Bronchial epithelial cell (primary cell): ENCODE measurements around the gene NEK1. TPM values are rescaled to one million over a fixed set of nuclear protein-coding genes. Genes with fewer than 3 reads are reported as not detected.

Source experiments
- DNase-seq: peaks from one replicate; pipeline ENCODE4 v3.0.0-alpha.2; 2010; ENCODE audit warnings: low read depth
- FAIRE-seq: peaks from 2 replicates; lab custom pipeline; 2011; peaks lifted over from hg19 to GRCh38; lab: Jason Lieb, UNC
- H3K27me3 ChIP-seq: 2 replicates; pipeline ENCODE4 v1.5.1; 2011; ENCODE audit warnings: low read length; ENCODE audit not compliant: control insufficient read depth, insufficient read depth
- H3K36me3 ChIP-seq: 2 replicates; pipeline ENCODE4 v1.5.1; 2011; ENCODE audit warnings: low read length; ENCODE audit not compliant: control insufficient read depth, insufficient read depth
- H3K4me3 ChIP-seq: 2 replicates; pipeline ENCODE4 v1.5.1; 2011; ENCODE audit warnings: mild to moderate bottlenecking, low read depth, low read length, control low read depth
- CTCF ChIP-seq: IDR thresholded peaks from 2 replicates; pipeline ENCODE4 v1.5.1; 2011; ENCODE audit warnings: mild to moderate bottlenecking, moderate library complexity, low read length, control low read depth, inconsistent platforms; ENCODE audit not compliant: insufficient read depth, severe bottlenecking
- total RNA-seq: library from RNA; depleted of rRNA; stranded (reverse); fragments of >200 nt; gene quantifications from 2 replicates; pipeline ENCODE4 v1.2.1, GENCODE V29; 2014

Gene NEK1
- total RNA-seq, 1 donor from 2014 or later = 6.1 TPM

- no peaks in the 10 kb centered on the region for H3K27me3 ChIP-seq
- no peak overlapping the region for H3K4me3 ChIP-seq
- DNase-seq = no peak
- no peaks in the 10 kb centered on the region for H3K36me3 ChIP-seq
- FAIRE-seq = no peak
- no peak for TF ChIP-seq CTCF
These were observed 6.6 kb upstream of the NEK1 start for GRCh38 chr4:169618986-169619385.

GRCh38 chr4:169618286-169618685 is 5.9 kb upstream of the NEK1 start:
- Histone ChIP-seq H3K4me3 (no peak overlapping the region), H3K27me3 (no peaks in the 10 kb centered on the region), H3K36me3 (no peaks in the 10 kb centered on the region)
- DNase-seq (peak; percentile 22), FAIRE-seq (no peak)
- no peak for TF ChIP-seq CTCF

GRCh38 chr4:169617306-169617705 is 4.9 kb upstream of the NEK1 start:
- Histone ChIP-seq H3K36me3 (no peaks in the 10 kb centered on the region), H3K27me3 (no peaks in the 10 kb centered on the region), H3K4me3 (no peak overlapping the region)
- no peak for DNase-seq
- TF ChIP-seq CTCF = no peak
- no peak for FAIRE-seq

GRCh38 chr4:169616846-169617245 is 4.5 kb upstream of the NEK1 start:
- no peak for TF ChIP-seq CTCF
- FAIRE-seq = no peak
- DNase-seq = no peak
- no peaks in the 10 kb centered on the region for H3K36me3 ChIP-seq
- H3K27me3 ChIP-seq = no peaks in the 10 kb centered on the region
- no peak overlapping the region for H3K4me3 ChIP-seq

- FAIRE-seq = no peak
- peak; percentile 69 for DNase-seq
- no peak for TF ChIP-seq CTCF
- H3K36me3 ChIP-seq = no peaks in the 10 kb centered on the region
- no peak overlapping the region for H3K4me3 ChIP-seq
- no peaks in the 10 kb centered on the region for H3K27me3 ChIP-seq
These were observed 3.2 kb upstream of the NEK1 start for GRCh38 chr4:169615467-169616106.
